GM19372 (cell line): ENCODE data around the gene CCDC159.
"Not testable (repeated sequence)": the region's sequence is repeated elsewhere in the genome, so short reads cannot be mapped to it uniquely, and the experiment has no call there.

Experiments used
- ATAC-seq: cut with Tn5 transposase; IDR thresholded peaks from one replicate; pipeline ENCODE4 v1.9.1; 2021; ENCODE audit warnings: mild to moderate bottlenecking, low read depth, moderate library complexity; ENCODE audit not compliant: unreplicated experiment

The CCDC159 gene, protein sequence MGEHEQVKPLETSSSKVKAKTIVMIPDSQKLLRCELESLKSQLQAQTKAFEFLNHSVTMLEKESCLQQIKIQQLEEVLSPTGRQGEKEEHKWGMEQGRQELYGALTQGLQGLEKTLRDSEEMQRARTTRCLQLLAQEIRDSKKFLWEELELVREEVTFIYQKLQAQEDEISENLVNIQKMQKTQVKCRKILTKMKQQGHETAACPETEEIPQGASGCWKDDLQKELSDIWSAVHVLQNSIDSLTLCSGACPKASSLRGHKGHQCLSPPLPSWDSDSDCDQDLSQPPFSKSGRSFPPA

DNA sequence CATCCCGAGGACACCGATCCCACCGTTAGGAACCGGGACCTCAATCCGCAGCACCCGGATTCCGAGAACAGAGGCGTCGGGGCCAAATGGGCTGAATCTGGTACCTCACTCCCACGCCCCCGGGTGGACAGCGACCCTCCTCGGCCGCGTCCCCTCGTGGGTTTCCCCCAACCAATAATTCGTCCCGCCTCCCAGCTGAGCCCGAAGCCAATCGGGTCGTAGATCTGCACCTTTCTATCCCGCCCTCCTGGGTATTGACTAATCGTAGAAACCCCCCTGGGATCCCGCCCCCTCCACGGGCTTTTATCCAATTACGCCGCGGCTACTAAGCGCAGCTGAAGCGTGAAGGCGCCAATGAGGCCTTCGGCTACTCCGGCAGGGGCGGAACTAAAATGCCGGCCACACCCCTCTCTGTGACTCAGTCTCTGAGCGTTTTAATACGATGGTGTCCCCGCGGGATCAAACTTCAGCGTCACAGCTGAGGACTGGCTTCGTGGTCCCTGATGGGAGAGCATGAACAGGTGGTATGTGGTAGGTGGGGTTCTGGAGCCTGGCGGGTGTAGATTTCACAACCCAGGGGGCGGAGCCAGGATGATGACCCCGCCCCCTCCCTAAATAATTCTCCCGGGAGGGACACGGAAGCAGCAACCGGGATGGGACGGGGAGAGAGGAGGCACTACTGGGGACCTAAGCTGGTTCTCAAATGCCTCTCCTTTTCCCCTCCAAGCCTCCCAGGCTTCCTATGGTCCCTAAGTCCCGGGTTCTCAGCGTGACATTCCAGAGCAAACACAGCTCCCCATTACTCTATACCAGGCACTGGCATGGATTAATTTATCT lies at the start of gene CCDC159, which contains the start of gene TMEM205:
TSS of gene CCDC159 (plus strand) at position 416 of the 837 bp plus-strand sequence. CDS start at position 504, 88 bp downstream.
TSS of gene TMEM205 (minus strand) at position 165 of the 837 bp plus-strand sequence. CDS start 649 bp downstream, outside the sequence.
- ATAC-seq: peak; percentile 94

DNA sequence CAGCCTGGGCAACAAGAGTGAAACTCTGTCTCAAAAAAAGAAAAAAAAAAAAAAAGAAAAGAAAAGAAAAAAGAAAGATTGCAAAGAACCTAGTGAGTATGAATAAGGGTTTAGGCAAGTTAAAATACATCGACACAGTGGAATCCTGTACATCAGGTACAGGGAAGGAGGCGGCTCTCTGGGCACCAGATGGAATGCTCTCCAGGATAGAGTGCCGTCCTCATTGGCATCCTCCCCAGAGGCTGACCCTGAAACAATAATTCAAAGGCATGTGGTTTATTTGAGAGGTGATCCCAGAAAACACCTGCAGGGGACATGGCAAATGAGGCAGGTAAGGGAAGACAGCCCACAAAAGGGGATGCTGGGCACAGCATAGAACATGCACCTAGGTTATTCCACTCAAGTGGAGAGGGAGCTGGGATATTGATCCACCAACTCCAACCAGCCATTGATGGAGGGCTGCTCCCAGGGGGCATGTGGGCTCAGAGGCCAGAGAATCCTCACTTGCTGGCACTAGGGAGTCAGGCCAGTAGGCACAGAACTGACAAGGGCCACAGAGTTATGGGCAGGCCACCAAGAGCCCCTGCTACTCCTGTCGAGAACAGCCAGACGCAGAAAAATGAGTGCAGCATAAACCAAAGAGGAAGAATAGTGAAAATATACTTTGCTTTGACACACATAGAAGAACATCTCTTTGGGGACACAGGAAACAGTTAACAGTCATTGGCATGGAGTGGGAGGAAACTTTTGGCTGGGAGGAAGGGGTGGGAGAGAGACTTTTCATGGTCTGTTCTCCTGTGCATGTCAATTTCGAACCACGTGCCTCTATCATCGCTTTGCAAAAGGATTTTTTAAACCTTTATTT lies 46.1 kb upstream of the CCDC159 start:
- no peak for ATAC-seq

DNA sequence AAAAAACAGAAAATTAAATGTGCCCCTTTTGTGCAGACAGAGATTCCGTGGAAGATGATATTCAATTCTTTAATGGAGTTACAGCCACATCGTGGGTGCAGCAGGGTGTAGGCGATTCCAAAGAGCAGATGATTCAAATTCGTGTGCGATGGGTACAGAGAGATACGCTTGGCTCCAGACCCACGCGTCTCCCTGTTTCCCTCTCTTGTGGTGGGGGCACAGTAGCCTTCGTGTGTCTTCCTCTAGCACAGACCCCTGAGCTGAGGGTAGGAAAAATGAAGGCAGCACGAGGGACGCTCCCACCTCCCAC lies 45.6 kb upstream of the CCDC159 start:
- no peak for ATAC-seq

DNA sequence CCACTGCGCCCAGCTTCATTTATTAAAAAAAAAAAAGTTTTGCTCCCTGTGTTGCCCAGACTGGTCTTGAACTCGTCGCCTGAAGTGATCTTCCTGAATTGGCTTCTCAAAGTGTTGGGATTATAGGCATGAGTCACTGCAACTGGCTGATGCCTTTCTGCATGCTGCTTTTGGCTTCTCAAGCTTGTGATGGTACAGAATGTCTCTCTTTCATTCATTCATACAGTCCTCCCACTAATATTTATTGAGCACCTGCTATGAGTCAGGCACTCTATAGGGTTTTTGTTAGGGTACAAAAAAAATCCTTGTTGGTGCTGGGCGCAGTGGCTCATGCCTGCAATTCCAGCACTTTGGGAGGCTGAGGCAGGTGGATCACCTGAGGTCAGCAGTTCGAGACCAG lies 41.4 kb upstream of the CCDC159 start:
- no peak for ATAC-seq

DNA sequence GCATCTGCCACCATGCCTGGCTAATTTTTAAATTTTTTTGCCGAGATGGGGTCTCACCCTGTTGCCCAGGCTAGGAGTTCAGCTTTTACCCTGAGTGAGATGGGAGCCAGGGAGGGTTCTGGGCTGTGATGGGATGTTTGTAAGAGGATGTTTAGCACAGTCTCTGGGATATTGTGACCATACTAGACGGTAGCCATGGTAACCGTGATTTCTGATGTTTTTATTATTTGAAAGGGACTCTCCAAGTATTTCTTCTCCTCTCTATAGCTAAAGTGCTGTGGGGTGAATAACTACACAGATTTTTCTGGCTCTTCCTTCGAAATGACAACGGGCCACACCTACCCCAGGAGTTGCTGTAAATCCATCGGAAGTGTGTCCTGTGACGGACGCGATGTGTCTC lies 40.0 kb upstream of the CCDC159 start:
- ATAC-seq: no peak

DNA sequence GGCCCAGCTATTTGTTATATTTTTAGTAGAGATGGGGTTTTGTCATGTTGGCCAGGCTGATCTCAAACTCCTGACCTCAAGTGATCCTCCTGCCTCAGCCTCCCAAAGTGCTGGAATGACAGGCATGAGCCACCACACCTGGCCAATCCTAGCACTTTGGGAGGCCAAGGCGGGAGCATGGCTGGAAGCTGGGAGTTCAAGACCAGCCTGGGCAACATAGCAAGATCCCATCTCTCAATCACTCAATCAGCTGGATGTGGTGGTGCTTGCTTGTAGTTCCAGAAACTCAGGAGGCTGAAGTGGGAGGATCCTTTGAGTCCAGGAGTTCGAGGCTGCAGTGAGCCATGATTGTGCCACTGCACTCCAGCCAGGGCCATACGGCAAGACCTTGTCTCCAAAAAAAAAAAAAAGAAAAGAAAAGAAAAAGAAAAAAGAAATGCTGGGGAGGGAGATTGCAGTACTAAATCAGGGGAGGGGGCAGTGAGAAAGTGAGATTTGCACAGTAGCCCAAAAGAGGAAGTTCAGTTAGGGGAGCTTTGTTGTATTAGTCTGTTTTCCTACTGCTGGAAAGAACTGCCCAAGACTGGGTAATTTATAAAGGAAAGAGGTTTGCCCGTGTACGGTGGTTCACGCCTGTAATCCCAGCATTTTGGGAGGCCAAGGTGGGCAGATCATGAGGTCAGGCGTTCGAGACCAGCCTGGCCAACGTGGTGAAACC lies 25.9 kb upstream of the CCDC159 start:
- not testable (repeated sequence) for ATAC-seq

DNA sequence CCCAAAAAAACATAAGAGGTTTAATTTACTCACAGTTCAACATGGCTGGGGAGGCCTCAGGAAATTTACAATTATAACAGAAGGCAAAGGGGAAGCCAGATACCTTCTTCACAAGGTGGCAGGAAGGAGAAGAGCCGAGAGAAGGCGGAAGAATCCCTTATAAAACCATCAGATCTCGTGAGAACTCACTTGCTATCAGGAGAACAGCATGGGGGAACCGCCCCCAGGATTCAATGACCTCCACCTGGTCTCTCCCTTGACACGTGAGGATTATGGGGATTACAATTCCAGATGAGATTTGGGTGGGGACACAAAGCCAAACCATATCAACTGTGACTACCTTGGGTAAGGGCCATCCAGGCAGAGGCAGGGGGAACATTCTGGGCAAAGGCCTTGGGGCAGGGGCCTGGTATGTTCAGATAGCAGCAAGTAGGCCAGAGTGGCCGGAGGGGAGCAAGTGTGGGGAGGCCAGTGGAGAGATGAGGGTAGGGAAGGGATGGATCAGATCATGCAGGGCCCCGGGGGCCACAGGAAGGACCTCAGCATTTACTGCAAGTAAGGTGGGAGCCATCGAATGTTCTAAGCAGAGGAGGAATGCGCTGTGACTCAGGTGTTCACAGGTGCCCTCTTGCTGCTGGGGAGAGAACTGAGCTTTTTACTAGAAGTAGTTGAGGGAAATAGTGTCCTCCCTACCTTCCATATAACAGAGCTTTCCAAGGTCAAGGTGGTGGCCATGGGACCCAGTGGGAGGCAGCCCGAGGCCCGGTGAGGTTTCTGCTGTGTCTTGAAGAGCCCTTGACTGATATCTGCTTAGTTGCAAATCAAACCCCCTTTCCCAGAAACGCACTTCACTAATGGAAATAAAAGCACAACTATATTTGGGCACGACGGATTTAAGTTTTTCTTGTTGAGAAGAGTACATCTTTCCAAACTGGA lies 24.9 kb upstream of the CCDC159 start:
- ATAC-seq: no peak

DNA sequence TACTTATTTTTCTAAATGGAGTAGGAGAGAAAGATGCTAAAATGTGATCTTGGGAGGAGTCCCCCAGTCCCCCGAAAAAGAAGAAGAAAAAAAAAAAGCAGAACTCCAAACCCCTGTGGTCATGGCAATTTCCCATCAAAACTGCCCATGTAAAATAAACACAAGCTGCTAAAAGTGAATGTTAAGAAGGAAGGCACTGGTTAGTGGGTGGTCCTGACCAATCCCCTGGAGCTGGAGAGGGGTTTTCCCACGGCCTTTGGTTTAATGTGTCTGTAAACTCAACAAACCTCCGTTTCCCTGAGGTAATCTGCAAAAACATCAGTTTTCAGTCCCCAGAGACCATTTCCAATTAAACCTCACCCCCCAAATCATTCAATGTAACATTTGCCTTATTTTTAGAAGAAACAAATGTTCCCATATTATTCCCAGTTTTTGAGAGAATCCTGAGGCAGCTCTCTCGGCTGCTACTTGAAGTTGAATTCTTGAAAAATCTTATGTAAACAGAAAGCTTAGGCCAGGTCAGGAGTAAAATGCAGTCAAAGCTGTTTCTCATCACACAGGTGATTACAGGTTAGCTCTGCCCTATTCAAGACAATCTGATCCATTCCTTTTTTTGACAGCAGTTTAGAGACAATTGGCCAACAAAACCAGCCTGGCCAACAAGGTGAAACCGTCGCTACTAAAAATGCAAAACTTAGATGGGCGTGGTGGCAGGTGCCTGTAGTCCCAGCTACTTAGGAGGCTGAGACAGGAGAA lies 23.9 kb upstream of the CCDC159 start:
- ATAC-seq: no peak

DNA sequence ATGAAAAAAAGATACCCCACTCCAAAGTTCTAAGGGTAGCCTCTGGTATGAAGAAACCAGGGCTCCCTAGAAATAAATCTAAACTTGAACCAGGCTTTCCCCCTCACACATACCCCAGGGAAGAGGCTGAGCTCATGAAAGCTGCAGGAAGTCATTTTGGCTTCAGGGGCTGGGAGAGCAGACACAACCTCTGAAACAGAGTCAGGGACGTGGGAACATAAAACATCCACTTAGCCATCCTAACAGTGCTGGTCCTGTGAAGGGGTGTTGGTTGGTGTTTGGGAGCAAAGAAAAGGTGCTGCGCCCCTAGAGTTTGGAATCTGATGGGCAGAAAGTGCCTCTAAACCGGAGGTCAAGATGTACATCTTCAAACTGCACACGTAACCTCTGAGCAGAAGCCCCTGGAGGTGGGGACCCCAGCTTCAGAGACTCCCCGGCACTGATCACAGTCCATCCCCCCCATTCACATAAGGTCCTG lies 22.7 kb upstream of the CCDC159 start:
- ATAC-seq: no peak

DNA sequence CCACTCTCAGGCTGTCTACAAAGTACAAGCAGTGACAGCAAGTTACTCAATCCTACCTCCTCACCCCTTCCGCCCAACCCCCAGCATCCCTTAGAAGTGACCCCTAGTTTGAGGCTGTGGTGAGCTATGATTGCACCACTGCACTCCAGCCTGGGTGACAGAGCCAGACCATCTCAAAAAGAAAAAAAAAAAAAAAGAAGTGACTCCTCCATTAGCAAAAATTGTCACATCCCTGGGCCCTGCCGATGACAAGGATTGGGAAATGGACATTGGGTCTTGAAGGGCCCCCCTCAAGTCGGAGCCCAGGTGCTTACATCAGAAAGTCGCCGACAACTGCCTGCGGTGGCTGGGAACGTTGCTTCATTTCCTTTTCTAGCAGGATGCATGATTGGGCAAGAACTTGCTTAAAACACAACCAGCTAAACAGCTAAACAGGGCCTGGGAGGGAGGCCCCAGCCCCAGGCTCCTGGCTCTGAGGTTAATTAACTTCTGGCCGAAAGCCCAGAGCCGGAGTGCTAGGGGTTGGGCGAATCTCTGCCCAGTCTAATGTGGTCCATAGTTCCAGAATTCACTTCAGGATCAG lies 22.1 kb upstream of the CCDC159 start:
- no peak for ATAC-seq

DNA sequence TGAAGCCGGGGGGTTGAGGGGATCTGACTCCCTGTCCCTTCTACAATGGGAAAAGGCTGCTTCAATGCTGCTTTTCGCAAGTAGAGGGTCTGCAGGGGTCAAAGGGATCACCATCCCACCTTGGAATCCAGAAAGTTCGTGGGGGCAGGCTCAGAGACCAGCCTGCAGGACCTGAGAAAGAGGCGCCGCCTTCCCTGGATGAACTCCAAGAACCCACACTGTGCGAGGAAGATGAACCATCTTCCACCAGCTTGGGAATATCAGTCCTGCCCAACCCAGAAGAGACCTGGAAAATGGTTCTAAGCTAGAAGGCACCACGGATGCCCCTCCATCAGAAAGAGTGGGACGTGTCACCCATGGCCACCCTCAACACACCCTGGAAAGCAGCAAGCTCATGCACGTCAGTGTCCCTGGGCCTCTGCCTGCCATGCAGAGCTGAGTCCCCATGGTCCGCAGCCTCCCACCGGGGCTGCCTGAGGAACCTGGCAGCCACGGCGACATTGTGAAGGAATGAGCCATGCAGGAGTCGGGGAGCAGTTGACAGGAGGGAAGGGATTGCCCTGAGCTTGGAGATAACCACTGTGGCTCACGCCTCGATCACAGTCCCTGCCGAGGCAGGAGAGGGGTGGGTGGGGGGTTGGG lies 21.4 kb upstream of the CCDC159 start:
- ATAC-seq: no peak

DNA sequence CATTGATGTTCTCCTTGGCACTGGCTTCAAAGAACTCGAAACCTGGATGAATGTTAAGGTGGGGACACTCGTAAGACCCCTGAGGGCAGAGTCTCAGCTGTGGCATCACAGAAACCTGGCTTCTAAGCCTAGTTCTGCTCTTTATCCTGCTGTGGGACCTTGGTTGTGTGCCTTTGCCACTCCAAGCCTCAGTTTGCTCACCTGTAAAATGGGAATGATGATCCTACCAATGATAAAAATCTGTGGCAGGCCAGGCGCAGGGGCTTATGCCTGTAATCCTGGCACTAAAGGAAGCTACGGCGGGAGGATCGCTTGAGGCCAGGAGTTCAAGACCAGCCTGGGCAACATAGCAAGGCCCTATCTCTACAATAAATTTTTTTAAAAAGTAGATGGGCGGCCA lies 20.8 kb upstream of the CCDC159 start:
- no peak for ATAC-seq

DNA sequence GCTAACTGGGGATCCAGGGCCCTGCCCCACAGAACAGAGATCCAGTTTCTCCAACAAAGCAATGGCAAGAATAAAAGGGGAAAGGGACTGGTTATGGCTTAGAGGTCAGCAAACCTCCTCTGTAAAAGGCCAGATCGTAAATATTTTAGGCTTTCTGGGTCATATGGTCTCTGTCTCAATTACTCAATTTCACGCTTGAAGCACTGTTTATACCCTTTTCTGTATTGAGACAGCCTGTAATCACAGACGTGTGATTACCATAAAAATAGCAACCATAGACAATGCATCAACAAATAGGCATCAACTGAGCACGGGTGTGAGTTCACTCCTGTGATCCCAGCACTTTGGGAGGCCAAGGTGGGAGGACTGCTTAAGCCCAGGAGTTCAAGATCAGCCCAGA lies 16.2 kb upstream of the CCDC159 start:
- ATAC-seq: no peak

DNA sequence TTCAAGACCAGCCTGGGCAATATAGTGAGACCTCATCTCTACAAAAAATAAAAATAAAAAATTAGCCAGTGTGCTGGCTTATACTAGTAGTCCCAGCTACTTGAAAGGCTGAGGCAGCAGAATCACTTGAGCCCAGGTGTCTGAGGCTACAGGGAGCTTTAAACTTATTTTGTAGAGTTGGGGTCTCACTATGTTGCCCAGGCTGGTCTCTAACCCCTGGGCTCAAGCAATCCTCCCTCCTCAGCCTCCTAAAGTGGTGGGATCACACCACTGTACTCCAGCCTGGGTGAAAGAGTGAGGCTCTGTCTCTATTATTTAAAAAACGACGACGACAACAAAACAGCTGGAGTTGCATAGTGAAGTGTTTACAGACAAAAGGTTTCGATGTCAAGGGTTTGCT lies 14.8 kb upstream of the CCDC159 start:
- no peak for ATAC-seq

DNA sequence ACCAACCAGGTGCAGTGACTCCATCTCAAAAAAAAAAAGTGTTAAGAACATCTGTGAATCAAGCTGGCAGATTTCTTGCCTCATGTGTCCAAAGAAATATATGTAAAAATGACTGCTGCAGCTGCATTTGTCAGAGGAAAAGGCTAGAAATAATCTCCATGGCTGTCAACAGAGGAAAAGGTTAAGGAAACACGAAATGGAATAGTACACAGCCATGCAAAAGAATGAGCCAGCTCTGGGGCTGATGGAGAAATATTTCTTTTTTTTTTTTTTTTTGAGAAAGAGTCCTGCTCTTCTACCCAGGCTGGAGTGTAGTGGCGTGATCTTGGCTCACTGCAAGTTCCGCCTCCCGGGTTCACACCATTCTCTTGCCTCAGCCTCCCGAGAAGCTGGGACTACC lies 13.5 kb upstream of the CCDC159 start:
- no peak for ATAC-seq

DNA sequence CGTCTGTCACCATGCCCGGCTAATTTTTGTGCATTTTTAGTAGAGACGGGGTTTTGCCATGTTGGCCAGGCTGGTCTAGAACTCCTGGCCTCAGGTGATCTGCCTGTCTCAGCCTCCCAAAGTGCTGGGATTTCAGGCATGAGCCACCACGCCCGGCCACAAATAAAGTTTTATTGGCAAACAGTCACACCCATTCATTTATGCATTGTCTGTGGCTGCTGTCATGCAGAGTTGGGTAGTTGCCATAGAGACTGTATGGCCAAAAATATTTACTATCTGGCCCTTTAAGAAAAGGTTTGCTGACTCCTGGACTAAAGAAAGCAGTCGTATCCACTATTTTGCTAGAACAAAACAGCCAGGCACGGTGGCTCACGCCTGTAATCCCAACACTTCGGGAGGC lies 12.5 kb upstream of the CCDC159 start:
- not testable (repeated sequence) for ATAC-seq

DNA sequence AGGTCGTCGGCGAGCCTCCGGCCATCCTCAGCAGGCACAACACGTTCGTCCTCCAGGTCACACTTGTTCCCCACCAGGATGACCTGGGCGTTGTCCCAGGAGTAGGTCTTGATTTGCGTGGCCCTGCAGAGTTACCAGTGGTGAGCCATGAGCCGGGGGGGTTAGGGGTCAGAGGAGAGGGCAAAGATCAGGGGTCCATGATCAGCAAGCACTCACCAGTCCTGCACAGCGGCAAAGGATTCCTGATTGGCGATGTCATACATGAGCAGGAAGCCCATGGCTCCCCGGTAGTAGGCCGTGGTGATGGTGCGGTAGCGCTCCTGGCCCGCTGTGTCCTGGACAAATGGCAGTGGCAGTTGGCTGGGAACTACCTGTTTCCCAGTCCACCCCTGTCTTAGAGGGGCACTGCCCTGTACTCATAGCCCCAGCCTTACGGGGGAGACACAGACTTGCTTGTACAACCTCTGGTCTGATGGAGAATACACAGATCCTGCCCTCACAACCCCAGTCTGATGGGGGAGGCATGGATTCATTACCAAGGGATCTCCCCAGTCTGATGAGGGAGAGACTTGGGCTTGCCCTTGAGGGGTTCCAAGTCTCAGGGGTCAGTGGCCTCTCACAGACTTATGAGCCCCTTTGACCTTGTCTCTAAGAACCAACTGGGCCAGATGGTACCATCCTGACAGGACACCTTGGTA lies 10.7 kb upstream of the CCDC159 start:
- no peak for ATAC-seq
